GM12864 (cell line): ENCODE measurements around the gene GSDMA.

ENCODE experiments used
- DNase-seq: peaks from one replicate; pipeline ENCODE4 v3.0.0-alpha.2; 2011; ENCODE audit warnings: low read depth
- H3K4me3 ChIP-seq: 2 replicates; pipeline ENCODE4 v1.5.1; 2011; ENCODE audit warnings: mild to moderate bottlenecking, low read depth, low read length, control low read depth
- TF ChIP-seq, protein P1 (sequence below): IDR thresholded peaks from 2 replicates; pipeline ENCODE4 v1.5.1; 2011; ENCODE audit warnings: low read depth, mild to moderate bottlenecking, moderate library complexity, low read length, control low read depth, inconsistent platforms; ENCODE audit errors: missing control alignments

GSDMA gene

DNA sequence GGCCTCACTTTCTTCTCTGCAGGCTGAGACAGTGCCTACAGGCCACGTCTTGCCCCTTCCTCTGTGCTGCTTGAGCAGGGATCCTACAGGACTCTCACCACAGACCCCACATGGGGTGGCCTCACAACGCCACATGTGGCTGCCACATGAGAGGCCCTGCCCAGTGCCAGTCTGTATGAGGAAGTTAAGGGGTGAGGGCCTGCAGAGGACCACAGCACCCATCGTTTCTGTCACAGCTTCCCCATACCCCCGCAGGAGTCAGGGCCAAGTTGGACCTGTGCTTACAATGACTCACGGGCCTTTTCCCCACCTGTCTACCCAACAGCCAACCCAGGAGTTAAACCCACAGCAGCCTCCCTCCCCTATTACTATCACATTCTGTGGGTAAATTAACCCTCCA is 41.5 kb upstream of the GSDMA start:
- H3K4me3 ChIP-seq: no peak overlapping the region
- DNase-seq: no peak
- TF ChIP-seq, protein P1, sequence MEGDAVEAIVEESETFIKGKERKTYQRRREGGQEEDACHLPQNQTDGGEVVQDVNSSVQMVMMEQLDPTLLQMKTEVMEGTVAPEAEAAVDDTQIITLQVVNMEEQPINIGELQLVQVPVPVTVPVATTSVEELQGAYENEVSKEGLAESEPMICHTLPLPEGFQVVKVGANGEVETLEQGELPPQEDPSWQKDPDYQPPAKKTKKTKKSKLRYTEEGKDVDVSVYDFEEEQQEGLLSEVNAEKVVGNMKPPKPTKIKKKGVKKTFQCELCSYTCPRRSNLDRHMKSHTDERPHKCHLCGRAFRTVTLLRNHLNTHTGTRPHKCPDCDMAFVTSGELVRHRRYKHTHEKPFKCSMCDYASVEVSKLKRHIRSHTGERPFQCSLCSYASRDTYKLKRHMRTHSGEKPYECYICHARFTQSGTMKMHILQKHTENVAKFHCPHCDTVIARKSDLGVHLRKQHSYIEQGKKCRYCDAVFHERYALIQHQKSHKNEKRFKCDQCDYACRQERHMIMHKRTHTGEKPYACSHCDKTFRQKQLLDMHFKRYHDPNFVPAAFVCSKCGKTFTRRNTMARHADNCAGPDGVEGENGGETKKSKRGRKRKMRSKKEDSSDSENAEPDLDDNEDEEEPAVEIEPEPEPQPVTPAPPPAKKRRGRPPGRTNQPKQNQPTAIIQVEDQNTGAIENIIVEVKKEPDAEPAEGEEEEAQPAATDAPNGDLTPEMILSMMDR: no peak

- TF ChIP-seq, protein P1: no peak
- H3K4me3 ChIP-seq: no peak overlapping the region
- no peak for DNase-seq
These were observed 40.8 kb upstream of the GSDMA start for GRCh38 chr17:39922006-39922405.

GRCh38 chr17:39923230-39923629 is 39.6 kb upstream of the GSDMA start:
- DNase-seq: no peak
- no peak overlapping the region for H3K4me3 ChIP-seq
- TF ChIP-seq, protein P1: no peak

DNA sequence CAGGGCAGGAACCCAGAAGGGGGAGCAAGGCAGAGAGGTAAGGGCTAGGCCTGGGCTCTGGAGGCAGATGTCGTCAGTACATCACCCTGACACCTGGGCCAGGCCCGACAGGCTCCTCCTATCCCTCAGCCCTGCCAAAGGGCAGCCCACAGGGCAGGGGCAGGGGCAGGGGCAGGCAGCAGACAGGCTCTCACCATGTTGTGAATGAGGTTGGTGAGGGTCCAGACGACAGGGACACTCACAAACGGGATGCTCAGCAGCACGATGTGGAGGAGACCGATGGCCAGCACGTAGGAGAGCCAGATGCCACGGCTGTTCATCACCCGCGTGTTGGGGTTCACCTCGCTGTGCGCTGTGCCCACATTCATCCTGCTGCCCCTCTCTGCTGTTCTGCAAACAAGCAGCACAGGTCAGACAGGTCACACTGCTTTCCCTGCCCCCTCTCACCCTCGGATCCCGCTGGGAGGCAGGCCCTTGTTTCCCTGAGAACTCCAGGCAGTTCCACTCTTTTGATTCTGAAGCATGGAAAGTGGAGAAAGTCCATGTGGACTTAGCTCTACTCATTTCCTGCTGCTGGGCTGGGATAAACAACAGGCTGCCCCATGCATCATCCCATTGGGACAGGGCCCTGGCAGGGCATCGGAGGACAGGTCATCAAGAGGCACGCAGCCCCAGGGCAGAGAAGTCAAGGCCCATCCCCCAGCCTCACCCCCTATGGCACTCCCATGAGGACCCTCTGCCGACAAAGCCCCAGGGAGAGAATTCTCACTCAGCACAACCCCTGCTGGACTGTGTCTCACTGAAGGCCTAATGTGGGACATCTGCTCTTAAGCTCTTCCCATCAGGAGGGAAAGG is 38.7 kb upstream of the GSDMA start:
- no peak for DNase-seq
- TF ChIP-seq, protein P1: no peak
- H3K4me3 ChIP-seq: no peak overlapping the region

GRCh38 chr17:39924691-39925055 is 38.1 kb upstream of the GSDMA start:
- TF ChIP-seq, protein P1: no peak
- no peak for DNase-seq
- H3K4me3 ChIP-seq: no peak overlapping the region

- DNase-seq: no peak
- TF ChIP-seq, protein P1: no peak
- H3K4me3 ChIP-seq: peak overlapping the region; percentile 63
These were observed 37.3 kb upstream of the GSDMA start for GRCh38 chr17:39925282-39926134.
